IPS DF 4.7 (cell line): ENCODE results near the gene ESM1.

ENCODE experiments used
- DNase-seq: peaks from one replicate; pipeline ENCODE4 v3.0.0-alpha.2; 2013; ENCODE audit warnings: low spot score; ENCODE audit errors: extremely low read depth

The ESM1 gene

DNA sequence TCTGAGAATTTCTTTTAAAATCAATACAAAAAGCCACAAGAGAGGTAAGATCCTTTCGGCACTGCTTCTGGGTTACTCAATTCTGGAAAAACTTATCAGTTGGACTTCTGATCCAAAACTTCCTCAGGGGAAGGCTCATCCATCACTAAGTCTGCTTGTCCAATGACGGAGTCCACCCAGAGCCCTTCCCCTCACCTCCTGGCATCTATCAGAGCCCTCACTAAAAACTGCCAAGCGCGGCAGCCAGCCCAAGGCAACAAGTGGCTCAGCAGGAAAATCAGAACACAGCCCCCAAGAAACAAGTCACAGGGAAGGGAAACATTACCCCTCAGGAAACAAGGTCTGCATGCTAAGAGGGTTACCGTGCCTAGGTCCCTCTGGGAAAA is 869 bp upstream of the ESM1 start:
- DNase-seq: no peak

DNA sequence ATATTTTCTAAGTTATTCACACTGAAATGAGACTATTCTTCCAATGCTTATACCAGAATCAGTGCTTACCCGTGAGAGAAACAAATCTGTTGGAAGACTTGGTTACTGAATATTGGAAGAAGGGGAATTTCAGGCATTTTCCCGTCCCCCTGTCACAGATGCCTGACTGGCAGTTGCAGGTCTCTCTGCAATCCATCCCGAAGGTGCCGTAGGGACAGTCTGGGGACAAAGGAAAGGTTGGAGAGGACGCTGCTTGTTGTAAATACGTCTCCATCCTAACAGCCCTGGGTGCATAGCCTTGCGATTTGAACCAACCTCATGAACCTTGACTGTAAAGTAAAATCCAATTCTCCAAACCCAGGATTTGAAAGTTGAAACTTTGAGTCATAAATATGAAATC is 3.5 kb downstream of the ESM1 start:
- no peak for DNase-seq

DNA sequence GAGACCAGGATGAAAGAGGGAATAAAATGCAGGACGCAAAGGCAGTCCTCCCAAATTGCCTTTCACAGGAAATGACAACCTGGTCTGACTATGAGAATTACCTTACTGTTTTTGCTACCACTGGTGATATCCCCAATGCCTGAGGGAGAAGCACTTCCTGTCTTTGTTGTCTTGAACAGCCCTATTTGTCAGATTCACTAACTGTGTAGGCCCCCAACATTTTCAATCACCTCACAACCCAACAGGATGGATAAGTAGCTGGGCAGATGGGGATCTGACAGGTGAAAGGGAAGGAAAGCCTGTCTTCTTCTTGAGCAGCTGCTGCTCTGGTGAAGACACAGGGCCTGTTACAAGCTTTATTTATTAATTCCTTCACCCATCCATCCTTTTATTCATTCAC is 9.7 kb downstream of the ESM1 start:
- no peak for DNase-seq

DNA sequence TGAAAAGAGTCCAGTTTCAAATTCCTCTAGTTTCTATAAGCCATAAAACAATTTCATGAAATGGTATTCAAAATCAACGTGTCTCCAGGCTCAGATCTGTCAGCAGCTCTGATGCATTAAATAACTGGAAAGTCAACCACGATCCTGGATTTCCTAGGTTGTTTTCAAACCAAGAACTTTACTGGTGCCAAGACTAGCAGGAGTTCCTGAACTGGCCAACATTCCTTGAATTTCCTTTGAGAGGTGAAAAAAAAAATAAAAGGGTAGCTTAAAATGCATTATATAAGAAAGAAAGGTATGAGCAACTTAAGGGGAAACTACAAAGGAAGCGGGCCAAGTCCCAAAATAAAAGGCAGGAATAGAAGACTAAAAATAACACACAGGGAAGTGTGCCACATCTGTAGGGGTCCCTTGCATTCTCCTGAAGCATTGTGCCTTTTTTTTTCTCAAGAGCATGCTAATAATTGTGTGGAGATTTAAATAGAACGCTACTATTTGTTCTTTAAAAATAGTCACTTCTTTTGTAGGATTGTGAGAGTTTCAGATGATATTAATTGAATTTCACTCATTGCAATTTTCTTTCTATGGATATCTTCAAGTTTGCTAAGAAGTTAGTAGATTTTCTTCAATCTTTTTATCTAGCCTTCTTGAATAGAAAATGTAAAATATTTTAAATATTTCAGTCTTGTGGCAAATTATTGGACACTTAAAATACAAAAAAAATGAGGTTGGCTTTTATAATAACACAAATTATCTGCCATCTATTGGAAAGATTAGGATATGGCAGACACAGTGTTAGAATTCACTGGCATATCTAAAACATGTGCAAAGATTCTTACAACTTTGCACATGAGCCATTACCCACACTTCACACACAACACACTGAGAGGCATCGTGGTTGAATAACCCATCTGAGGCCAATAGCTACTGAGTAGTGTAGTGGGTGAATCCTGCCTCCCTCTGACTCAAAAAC is 15.3 kb downstream of the ESM1 start:
- no peak for DNase-seq

DNA sequence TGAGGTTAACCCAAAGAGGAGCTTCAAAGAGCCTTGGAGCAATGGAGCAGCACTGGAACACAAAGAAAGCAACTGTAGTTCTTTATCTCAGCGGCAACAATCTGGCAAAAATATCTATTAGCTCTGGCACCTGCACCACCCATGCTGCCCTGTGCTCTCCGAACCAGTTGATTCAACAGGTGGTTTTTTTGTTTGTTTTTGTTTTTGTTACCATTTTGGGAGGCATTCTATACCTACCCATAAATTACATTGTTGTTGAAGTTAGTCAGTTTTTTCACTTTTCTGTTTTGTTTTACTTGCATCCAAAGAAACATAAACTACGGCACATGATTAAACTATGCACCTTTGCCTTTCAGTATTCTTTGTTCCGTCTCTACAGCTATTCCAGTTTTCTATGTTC is 16.2 kb downstream of the ESM1 start:
- no peak for DNase-seq

DNA sequence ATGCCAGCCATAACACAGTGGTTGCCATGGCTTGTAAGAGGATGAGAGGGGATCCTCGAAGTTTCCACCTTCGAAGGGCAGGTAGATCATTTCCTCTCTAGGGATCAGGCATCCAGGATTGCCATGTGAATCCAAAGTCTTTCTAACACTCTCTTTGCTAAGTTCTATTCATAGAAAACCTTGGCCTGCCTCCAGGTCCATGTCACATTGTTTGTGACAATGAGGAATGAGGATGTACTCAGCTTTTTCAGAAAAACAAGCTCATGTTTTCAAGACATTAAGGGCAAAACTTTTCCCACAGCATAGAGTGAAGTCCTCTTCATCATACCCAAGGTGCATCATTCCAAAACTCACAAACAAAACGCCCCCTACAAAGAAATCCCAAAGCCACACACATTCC is 19.6 kb downstream of the ESM1 start:
- DNase-seq: no peak

DNA sequence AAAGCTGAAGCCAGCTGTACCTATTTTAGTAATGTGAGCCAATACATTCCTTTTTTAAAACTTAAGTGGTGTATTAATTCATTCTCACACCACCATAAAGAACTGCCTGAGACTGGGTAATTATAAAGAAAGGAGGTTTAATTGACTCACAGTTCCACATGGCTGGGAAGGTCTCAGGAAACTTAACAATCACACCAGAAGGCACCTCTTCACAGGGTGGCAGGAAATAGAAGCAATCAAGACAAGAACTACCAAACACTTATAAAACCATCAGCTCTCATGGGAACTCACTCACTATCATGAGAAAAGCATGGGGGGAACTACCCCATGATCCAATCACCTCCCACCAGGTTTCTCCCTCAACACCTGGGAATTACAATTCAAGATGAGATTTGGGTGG is 21.0 kb downstream of the ESM1 start:
- DNase-seq: no peak

DNA sequence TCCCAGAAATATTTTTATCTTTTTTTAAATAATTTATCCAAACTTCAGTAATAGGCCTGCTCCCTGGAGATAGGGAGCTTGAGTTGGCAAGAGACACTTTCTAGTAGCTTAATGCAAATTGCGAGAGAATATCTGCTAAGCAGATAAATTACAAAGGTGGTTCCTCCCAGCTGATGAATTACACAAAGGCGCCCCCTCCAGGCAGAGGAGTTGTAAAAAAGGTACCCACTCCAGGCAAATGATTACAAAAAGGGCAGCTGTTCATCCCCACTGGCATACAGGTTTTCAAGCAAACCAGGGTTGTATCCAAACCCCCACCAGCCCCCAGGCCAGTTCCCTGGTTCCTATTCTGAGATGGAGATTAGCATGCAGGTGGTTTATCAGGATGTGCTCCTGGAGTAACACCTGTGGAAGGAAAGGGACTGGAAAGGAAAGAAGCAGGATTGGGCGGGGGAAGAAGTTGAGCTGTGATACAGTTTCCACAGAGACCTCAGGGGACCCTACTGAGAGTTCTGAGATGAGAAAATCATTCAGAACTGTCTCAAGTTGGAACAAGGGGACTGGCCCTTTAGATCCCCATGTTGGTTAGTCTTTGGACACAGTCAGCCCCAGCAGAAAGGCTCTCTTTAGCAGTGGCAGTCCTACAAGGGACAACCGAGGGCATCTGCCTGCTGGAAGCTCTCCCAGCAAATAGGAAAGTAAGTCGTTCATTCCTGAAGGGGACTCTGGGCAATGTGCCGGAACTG is 25.5 kb downstream of the ESM1 start:
- no peak for DNase-seq

DNA sequence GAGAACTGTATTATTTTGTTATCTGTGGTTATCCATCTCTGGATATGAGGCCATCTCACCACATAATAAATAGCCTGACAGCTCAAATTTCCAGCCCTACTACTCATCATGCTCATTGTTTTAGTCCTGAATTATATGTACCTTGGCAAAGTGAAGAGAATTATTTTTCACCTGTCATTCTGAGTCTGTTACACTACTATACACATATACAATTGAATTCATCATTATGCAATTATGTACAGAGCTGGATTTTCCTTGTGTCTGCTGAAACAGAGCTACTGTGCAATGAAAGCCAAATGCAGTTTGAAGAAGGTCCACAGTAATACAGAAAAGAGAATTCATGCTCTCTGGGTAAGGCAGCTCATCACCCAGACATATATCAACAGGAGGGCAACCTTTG is 28.5 kb downstream of the ESM1 start:
- no peak for DNase-seq

DNA sequence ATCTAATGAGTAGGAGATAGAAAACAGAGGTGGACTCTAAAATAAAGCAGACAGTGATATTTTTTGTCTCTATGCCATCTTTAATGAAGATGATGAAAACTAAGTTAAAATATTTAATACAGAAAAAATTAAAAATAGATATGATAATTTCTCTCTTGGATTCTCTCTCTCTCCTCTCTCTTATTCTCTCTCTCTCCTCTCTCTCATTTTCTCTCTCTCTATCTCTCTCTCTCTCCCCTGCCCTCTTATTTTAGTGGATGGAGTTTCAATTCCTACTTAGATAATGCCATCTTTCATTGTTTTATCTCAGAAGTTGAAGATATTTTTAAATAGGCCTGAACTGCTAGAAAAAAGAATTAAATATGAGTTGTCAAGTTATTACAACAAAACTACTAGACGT is 38.2 kb downstream of the ESM1 start:
- DNase-seq: no peak

DNA sequence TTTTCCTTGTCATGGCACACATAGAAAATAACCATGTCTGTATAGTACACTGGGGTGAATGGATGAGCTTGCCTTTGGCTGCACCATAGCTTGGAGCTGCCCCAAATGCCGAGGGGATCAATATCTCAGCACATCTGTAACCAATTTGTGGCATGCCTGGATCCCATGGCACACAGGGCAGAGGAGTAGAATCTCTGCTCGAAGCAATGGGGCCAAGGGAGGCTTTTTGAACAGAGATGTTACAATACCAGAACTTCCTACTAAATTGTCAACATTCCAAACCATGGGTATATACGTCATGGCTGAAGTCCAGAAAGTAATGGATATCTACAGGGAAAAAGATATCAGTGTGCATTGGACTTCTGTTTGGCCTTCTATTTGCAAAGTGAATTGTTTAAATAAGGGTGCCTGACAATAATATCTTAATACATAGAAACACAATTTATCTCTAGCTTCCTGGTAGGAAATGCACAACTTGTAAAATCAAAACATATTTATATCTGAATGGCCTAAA is 39.0 kb downstream of the ESM1 start:
- DNase-seq: no peak

DNA sequence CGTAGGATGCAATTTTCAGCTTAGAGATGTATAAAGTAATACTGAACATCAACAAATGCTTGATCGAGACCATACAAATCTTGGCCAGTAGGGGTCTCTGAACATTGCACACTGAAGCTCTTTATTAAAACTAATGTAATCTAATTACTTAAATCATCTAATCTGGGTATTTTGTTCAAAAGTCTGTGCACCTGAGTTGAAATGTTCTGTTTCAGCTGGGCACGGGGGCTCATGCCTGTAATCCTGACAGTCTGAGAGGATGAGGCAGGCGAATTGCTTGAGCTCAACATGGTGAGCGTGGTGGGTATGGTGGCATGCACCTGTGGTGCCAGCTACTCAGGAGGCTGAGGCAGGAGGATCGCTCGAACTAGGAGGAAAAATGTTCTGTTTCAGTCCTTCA is 41.0 kb downstream of the ESM1 start:
- DNase-seq: no peak

DNA sequence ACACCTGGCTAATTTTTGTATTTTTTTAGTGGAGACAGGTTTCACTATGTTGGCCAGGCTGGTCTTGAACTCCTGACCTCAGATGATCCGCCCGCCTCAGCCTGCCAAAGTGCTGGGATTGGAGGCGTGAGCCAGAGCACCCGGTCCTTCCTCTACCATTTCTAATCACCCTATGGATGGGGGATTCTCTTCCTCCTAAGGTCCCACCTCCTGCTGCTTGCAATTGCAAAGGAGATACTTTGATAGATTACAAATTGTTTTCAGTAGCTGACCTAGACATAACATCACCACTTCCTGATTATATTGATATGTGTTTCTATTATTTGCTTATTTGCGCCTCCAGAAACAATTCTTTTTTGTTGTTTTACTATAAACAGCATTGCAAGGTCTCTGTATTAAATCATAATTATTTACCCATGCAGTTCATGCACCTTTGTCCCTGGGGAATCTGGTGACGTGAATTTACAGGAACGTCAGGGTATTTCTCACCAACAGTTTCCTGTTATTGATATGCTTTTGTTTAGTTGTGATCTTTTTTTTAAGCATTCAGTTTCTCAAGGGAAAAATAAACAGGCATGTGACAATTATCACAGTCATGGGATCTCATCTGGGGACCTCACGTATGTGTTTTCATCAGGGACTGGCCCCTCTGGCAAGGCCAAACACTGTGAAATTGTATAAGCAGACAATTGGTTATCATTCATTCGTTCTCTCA is 43.2 kb downstream of the ESM1 start:
- no peak for DNase-seq

DNA sequence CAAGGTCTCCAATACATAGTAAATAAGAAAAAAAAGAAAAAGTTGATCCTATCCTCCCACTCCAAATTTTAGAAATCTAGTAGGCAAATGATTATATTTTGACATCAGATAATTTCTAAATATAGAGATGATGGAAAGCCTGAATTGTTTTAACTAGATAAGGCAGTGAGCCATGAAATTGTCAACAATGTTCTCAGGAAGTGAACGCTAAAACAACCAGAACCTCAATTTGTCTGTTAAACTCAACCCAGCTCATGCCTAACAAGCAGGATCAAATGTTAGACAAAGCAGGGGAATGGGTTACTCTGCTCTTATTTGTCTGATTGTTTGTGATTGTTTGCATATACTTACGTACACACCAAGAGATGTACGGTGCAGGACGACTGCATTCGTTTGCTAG is 49.2 kb downstream of the ESM1 start:
- no peak for DNase-seq

DNA sequence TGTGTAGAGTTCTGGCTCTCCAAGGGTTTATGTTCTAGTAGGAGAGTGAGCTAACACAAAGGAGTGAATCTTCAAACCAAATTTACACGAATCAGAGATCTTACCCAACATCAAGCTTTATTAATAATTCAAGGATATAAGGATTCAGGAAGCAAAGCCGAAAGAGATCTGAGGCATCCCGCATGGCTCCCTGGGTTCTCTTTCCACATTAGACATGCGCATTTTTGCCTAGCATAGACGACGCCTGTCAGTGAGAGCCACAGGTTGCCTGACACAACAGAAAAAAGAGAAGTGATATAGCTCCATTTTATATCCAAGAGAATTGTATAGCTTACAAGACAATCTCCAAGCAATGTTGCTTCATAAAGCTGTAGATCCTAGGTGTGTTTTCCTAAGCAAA is 52.6 kb downstream of the ESM1 start:
- no peak for DNase-seq

DNA sequence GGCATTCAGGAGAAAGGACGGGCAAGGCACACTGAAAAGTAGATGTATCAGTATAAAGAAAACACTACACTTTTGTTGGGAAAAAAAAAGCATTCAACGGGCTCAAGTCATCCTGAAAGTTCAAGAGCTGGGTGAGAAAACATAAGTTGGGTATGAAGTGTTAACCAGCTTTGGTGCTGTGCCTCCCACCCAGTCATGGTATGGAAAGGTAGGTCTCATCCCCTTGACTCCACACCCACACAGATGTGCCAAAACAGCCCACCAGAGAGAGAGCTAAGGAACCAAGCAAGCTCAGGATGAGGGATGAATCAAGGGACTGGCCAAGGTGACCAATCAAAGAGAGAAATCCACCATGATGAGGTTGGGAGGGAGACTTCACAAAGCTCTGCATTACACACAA is 54.7 kb downstream of the ESM1 start:
- DNase-seq: no peak
